SKM-1 (cell line): ENCODE measurements around the gene KCNH2.

ENCODE experiments used
- DNase-seq: peaks from one replicate; lab custom pipeline; 2025; ENCODE audit not compliant: unreplicated experiment; lab: John Stamatoyannopoulos, UW

Gene KCNH2

DNA sequence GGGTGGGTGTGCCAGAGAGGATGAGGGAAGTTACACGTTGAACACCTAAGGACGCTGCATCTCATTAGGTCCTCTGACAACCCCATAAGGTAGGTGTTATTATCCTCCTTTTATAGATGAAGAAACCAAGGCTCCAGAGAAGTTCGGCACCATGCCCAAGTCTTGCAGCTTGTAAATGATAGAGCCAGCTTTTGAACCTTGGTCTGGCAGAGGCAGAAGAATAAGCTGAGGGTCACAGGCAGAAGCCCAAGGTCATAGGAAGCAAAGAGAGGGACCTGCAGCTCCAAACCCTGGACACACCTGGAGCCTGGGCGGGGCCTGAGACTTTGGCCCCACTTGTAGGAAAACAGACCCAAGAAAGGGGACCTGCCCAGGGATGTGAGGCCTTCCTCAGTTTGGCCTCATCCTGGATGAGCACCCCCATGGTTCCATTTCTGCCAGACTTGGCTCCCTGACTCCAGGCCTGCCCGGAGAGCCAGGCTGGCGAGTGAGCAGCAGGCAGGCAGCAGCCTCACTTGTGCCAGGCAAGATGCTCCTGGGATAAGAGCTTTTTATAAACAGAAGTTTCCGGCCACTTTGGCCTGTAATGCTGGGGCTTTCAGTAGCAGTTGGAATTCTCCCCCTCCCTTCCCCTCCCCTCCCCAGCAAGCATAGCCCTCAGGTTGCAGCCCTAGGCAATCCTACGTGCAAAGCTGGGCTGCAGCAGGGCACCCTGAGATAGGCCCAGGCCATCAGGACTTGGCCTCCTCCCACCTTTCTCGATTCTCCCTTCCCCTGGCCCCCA, 2.4 kb downstream of the KCNH2 start:
- DNase-seq = no peak

DNA sequence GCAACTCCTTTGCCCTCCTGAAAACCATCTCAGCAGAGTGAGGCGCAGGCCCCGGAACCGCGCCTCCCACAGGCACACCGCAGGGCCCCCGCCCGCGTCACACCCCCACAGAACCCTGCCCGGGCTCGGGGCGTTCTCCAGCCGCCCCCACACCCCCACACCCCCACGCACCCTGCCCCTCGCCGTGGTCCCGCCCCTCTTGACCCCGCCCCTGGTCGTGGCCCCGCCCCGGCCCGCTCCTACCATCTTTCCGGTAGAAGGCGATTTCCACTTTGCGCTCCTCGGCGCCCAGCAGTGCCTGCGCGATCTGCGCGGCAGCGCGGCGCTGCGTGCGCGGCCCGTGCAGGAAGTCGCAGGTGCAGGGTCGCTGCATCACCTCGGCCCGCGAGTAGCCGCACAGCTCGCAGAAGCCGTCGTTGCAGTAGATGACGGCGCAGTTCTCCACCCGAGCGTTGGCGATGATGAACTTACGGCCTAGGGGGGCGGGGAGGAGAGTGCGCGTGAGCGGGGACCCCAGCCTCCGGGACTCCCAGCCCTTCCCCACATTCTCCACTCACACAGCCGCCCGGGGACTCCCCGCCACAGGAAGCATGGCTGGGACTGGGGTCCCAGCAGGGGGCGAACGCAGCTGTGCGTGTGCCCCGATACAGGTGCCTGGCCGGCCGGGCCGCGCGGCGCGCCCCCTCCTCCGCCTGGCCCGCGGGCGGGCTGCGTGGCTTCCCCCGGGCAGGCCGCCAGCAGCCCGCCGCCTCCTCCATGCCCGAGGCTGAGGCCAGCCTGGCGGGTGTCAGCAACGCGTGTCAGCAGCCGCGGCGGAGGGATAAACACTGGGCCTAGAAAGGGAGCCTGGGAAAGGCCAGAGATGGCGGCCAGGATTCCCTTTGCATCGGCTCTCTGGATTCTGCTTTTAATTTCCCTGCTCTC, 3.4 kb downstream of the KCNH2 start:
- no peak for DNase-seq

DNA sequence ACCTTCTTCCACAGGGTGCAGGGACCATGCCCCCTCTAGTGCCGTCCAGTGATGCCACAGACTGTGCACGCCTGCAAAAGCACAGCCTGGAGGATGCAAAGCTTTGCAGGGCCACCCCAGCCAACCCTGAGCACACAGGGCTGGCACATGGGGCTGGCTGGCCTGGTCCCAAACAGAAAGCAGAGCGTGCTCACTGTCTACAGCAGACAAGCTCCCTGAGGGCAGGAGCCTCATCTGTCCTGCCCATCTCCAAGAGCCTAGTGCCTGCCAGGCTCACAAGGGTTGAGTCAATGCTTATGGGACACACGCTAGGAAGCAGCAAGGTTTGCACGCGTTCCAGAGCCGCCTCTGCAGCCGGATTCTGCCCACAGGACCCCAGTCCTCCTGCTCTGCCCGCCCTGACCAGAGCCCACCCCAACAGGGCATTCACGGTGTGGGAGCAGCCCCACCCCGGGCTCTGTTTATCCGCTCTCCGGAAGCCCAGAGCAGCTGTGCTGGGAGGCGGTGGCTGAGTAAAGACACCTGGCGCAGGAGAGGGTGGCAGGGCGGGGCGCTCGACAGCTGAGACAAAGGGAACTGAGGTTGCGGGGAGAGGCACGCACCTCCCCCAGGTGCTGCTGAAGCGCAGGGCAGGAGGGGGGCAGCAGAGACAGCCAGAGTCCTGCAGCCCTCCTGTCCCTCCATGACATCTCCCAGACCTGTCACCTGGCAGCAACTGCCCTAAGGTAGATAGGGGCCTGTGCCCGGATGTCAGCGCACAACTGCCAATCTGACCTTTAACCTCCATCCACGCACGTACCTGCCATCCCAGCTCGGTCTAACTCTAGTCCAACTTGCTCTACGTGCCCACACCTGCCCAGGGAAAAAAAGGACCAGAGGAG, 4.3 kb downstream of the KCNH2 start:
- DNase-seq = no peak

DNA sequence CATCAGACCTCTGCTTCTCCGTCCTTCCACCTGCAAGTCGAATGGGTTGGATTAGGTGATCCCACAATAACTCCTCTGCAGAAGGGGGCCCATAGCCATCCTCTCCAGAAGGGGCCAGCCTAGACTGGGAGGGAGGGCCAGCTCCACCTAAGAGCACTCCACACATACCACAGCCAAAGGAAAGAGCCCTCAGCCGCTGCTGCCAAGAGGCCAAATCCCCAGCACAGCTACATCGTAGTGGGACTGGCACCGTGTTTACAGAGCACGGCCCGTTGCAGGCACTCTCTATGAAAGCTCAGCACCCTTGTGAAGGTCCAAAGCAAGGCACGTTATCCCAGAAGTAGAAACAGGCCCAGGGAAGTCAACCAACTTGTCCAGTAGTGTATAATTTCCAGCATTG, 5.4 kb downstream of the KCNH2 start:
- no peak for DNase-seq

DNA sequence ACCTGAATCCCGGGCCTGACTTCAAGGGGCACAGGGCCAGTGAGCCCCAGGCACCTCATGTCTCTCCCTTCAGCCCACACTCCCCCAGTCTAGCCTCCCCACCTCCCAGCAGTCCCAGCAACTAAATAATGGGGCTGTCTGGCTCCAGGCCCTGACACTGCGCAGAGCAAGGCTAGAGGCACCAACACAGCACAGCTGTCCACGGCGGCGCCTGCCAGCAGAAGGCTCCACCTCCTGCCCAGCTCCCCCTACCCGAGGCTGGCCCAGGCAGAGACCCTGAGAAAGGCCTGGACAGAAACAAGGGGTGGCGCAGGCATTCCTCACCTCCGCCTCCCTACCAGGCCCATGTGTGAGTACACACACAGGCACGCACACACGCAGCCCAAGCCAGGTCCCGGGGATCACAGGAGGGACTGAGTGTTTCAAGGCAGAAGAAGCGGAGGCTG, 6.1 kb downstream of the KCNH2 start:
- no peak for DNase-seq

DNA sequence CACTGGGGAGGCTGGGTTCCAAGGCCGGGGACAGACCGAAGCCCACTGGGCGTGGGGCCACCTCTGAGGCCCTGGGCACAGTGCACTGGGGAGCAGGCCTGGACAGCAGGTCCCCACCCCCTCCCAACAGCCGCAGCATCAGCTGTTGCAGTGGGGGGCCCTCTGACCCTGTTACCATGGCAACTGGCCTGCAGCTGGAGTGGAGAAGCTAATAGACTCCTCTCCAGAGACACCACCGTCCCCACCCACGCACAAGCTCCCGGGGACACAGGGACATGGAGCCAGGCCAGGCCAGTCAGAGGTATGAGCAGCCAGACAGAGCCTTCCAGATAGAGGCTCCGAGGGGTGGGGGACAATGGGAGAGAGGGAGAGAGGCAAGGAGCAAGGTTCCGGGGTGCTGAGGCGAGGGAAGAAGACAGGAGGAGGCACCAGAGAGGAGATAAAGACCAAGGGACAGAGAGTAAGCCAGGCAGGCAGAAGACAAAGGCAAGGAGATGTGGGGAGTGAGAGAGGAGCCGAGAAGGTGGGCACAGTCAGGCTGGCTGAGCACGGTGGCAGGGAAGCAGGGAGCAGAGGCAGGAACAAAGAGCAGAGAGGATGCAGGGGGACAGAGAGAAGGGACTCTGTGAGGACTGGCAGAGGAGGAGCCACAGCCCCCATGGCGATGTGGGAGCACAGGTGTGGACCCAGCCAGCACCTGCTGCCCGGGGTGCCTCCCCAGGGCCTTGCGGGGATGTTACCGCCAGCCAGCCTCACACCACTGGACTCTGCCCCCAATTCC, 6.7 kb downstream of the KCNH2 start:
- DNase-seq = no peak

DNA sequence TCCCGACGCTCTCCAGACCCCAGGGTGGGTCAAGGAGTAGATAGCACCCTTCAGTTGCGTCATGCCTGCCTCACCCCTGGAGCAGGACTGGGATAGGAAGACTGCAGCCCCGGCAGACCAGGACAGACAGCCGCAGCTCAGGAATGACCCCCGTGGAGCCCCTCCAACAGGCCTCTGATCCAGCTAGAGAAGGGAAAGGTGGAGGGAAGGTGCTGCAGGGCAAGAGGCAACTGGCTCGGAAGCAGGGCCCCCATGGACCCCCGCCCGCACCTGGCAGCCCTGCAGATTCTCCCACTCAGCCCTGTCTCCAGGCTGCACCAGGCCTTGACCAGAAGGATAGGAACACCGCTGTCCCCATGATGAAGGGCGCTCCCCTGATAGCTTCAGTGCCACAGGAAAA, 7.7 kb downstream of the KCNH2 start:
- DNase-seq = no peak

DNA sequence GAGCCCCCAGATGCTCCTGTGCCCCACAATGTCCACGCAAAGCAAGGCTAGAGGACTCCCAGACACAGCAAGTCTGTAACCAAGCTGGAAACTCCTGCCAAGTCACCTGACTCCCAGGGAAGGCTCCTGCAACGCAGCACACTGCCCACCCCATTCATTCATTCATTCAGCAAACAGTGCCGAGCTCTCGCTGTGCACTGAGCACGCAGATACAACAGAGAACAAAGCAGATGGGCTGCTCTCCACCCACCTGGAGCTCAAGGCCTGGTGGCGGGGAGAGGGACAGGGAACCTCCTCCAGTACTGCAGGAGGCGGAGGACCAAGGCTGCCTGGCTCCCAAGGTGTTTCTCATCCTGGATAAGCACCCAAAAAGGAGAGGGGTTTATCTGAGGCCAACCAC, 8.6 kb downstream of the KCNH2 start:
- DNase-seq = no peak

DNA sequence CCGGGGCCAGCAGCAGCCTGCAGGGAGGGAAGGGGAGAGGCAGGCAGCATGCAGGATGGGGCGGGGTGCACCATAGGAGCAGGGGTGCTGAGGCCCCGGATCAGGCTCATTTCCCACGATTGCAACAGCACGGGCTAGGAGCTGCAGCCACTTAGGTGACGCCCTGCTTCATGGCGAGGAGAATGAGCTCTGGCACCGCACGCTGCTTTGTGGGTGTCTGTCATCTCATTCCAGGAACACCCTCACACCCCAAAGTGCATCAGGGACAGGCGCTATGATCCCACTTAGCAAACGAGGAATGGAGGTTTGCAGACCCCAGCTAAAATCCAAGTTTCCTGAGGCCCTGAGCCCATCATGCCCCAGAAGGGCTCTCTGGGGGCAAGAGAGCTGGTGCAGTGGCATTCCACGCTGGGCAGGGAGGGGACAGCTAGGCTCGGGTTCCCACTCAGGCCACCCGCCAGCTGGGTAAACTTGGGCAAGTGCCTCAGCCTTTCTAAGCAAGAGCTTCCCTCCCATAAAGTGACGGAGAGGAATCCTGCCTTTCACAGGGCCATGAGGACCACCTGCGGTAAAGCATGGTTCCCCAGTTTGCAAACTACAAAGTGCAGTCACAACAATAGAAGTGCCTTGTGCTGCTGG, 9.3 kb downstream of the KCNH2 start:
- DNase-seq = no peak

DNA sequence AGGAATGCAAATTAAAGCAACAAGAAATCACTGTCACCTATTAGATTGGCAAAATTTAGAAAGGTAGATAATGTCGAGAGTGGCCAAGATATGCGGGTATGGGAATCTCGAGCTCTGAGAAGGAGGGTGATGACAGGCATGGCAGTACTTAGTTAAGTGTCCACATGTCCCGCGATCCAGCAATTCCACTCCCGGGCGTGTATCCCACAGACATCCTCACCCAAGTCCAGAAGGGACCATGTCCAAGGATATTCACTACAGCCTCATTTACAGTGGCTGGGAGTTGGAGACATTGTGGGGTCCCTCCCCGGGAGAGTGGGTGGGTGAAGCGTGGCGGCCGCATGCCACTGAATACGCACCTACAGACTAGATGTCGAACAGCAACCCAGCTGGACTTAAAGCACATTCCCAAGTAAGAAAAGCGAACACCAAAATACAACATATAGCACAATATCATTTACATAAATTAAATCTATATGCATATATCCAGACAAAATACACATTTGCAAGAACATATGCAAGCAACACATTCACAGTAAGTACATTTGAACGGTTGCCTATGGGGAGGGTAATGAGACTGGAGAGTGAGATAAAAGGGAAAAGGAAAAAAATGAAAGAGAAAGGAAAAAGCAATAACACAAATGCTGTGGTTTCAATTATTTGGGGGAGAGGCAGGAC, 9.9 kb downstream of the KCNH2 start:
- no peak for DNase-seq

DNA sequence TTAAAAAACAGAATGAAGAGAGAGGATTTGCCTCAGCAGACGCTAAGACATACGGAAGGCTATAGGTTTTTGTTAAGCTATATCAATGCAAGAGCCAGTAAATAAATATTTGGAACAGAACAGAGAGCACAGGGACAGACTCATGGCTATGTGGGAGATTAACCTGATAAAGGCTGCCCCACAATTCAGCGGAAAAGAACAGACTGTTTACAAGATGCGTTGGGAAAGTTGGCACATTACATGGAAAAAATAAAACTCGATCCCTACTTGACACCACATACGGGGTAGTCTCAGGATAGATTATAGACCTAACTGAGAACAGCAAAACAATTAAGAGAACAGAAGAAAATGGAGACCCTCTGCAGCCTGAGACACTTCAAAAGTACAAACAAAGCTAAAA, 10.8 kb downstream of the KCNH2 start:
- DNase-seq = no peak

DNA sequence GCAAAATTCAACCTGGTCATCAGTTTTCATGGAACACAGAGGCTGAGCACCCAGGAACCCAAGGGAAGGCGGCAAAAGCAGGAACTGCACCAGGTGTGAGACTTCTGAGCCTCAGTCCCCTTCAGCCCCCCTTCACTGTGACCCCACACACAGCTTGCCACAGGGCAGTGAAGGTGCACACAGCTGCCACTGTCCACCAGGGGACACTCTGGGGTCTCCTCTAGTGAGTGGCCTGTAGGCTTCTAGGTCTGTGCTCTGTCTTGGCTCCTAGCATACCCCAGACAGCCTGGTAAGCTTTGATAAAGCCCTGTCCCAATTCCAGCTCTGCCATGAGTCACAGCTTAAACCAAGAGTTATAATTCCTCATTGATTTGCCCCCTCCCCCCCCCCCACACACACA, 12.1 kb downstream of the KCNH2 start:
- DNase-seq = no peak

DNA sequence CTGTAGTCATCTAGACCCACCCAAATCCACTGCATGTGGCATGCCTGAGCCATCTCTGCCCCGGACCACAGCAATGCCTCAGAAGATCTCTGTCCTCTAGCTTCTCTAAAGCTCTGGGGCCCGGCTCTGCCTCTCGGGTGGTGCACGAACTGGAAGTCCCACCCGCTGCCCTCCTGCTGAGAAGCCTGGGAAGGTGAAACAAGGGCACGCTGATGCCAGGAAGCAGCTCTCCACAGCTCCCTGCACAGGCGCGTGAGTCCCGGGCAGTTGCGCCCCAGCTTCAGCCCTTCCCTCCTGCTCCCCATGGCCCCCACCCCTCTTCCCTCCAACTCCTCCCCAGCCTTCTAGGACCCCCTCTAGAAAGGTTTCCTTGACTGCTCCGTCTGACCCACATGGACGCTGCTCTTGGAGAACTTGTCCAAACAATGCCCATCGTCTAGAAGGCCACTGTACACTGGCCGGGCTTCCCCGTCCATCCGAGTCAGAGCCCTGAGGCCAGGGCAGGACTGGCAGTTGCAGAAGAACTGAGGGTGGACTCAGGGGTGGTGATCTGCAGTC, 12.8 kb downstream of the KCNH2 start:
- no peak for DNase-seq

DNA sequence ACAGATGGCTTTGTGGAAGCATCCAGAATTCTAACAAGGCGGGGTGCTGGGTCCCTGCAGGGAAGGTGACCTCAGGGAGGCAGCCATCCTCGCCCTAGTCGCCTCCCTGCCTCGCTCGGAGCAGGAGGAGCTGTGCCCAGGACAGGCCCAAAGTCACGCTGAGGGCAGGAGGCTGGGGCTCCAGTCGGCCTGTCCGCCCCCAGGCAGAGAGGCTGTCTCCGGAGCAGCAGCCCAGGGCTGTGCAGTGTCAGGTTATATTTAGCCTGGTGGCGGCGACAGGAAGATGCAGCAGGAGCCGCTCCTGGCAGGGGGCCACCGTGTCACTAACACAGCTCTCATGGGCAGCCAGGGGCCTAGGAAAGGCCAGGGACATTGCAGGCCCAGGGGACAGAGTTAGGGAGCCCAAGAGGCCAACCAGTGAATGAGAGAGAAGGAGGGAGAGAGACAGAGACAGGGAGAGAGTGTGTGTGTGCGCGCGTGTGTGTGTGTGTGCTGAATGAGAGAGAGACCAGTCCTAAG, 13.5 kb downstream of the KCNH2 start:
- DNase-seq = no peak

DNA sequence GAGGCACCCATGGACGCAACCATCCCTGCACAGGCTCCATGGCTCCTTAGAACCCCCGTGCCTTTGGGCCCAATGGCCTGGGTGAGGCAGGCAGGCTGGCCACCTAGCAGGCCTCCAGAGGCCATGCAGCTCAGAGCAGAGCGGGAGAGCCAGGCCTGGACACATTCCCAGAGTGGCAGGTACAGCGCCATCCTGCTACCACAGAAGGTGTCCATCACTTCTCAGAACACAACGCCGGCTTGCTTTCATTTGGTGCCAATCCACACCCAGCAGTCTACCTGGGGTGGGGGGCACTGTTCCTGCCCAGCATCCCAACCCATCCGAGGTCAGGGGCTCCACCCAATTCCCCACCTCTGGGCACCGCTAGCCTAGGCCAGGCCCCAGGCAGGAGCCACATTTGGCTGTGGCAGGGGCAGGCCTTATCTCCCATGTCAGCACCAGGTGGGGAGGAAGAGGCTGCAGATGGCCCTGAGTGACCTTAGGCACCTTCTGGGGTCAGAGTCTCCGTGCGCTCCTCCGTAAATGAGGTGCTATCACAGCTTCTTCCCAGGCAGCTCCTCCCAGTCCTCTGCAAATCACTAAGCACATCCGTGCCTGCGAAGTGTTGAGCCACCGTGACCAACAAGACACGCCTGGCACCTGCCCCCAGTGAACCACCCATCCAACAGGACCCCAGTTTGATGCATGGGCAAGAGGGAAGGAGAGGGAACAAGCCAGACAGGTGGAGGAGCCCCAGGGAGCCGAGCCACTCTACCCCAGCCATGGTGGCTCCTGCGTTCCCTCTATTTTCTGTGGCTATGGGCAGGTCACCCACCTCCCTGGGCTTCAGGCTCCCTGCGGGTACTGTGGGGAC, 14.2 kb downstream of the KCNH2 start:
- DNase-seq = no peak

DNA sequence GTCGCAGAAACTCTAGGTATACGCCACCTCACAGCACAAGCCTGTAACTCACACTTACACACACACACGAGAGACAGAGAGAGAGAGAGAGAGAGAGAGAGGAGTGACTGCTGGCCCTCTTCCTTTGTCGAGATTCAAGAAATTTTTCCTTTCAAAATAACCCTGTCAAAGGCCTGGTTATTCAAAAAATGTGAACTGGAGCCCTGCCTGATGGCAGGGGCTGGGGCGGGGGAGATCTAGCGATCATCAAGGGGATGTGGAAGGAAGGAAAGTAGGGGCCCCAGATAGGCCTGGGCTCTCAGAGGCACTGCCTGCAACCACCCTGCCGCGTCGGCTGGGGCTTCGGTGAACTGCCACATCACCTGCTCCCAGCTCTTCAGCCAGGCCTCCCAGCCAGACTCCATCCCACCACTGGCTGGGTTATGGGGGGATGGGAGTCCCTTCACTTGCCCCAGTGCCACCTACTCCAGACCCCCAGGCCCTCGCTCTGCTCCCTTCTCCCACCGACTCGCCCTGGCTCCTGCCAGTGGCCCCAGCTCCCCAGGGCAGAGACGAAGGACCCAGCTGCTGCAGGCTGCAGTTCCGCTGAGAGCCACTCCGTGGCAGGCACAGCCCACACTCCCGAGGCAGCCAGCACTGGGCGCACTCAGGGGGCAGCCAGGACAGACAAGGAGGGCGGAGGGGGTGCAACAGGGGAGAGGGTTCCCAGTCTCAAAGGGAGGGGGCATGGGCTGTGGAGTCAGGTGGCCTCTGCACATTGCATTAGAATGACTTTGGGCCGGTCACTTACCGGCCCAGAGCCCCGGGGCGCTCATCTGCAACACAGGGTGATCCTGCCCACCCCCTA, 15.3 kb downstream of the KCNH2 start:
- no peak for DNase-seq

DNA sequence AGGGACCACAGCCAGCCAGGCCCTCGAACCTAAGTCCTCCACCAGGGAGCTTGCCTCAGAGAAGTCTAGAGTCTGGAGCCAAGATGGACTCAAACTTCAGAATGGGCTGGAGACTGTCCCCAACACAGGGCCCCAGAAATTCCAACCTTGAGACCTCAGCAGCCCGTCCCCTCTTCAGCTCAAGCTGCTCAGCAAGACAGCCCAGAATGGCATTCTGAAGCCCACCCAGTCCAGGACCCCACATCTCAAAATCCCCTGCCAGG, 15.9 kb downstream of the KCNH2 start:
- DNase-seq = no peak
